Measurements from ENCODE around the gene PRPF40A. TPM values are rescaled to one million over a fixed set of nuclear protein-coding genes. Genes with fewer than 3 reads are reported as not detected.

Gene PRPF40A
- total RNA-seq, 1 experiment from 2014 or later: 127 TPM

- ChIA-PET POLR2A (interaction anchor here (0.5 kb wide), 1 partner anchor 459 kb away, joined by 3 read pairs; no protein-coding TSS in a partner anchor), CTCF (interaction anchor here (0.7 to 2.0 kb wide), 7 partner anchors 12 to 629 kb away, joined by 3 to 17 read pairs (median 4); partner anchors contain the start of gene STAM2)
- Histone ChIP-seq H3K4me3 (ENCODE audit: low read depth, low read length) (no peak overlapping the region), H3K4me1 (no peaks in the 10 kb centered on the region), H3K36me3 (ENCODE audit: control insufficient read depth, insufficient read depth, low read length) (no peaks in the 10 kb centered on the region), H3K9me3 (no peaks in the 10 kb centered on the region), H3K27me3 (replicated peaks; ENCODE audit: control insufficient read depth, insufficient read depth, low read length) (no peaks in the 10 kb centered on the region)
- no peaks in the 10 kb centered on the region for H3K27me3 Mint-ChIP-seq (ENCODE audit: insufficient read depth, unreplicated experiment)
- BruUV-seq (replicated peaks): no TSS peak
- peaks cover 72% of the 10 kb centered on the region for H3K36me3 Mint-ChIP-seq (ENCODE audit: insufficient read depth, unreplicated experiment)
- no peak overlapping the region for H3K27ac Mint-ChIP-seq (ENCODE audit: unreplicated experiment)
- no peaks in the 10 kb centered on the region for H3K4me1 Mint-ChIP-seq (ENCODE audit: low read depth, unreplicated experiment)
- no peaks in the 10 kb centered on the region for H3K9me3 Mint-ChIP-seq (ENCODE audit: unreplicated experiment)
- intact Hi-C loops (cut with micrococcal nuclease; ENCODE audit: unreplicated experiment): loop anchor here (1.0 kb wide), 3 partner anchors 445 to 598 kb away; no protein-coding TSS in a partner anchor
- peak; percentile 68 to 75 for DNase-seq
- TF ChIP-seq CTCF (IDR thresholded peaks at IDR 0.05; ENCODE audit: insufficient read depth in 1 of 2, low read depth in 1 of 2, low read length in 1 of 2, severe bottlenecking in 1 of 2, unreplicated experiment in 1 of 2): peak; percentile 71 to 82
- no peak overlapping the region for H3K4me3 Mint-ChIP-seq (ENCODE audit: unreplicated experiment)
Measured at GRCh38 chr2:152635635-152636298, 81.5 kb downstream of the PRPF40A start.

GRCh38 chr2:152632736-152633135, 84.5 kb downstream of the PRPF40A start:
- intact Hi-C loops (cut with micrococcal nuclease; ENCODE audit: unreplicated experiment): no loop called here
- Mint-ChIP-seq H3K36me3 (ENCODE audit: insufficient read depth, unreplicated experiment) (peaks cover 59% of the 10 kb centered on the region), H3K27ac (ENCODE audit: unreplicated experiment) (no peak overlapping the region), H3K4me1 (ENCODE audit: low read depth, unreplicated experiment) (no peaks in the 10 kb centered on the region), H3K4me3 (ENCODE audit: unreplicated experiment) (no peak overlapping the region), H3K9me3 (ENCODE audit: unreplicated experiment) (no peaks in the 10 kb centered on the region), H3K27me3 (ENCODE audit: insufficient read depth, unreplicated experiment) (no peaks in the 10 kb centered on the region)
- Histone ChIP-seq H3K36me3 (ENCODE audit: control insufficient read depth, insufficient read depth, low read length) (peaks cover 2% of the 10 kb centered on the region; the same call in 1 of the 2 replicates), H3K4me1 (no peaks in the 10 kb centered on the region), H3K27me3 (replicated peaks; ENCODE audit: control insufficient read depth, insufficient read depth, low read length) (no peaks in the 10 kb centered on the region), H3K4me3 (ENCODE audit: low read depth, low read length) (no peak overlapping the region), H3K9me3 (no peaks in the 10 kb centered on the region)
- no peak for DNase-seq
- ChIA-PET CTCF (no interaction called here), POLR2A (no interaction called here)
- no TSS peak for BruUV-seq (replicated peaks)
- TF ChIP-seq CTCF (IDR thresholded peaks at IDR 0.05; ENCODE audit: insufficient read depth in 1 of 2, low read depth in 1 of 2, low read length in 1 of 2, severe bottlenecking in 1 of 2, unreplicated experiment in 1 of 2): no peak

- no peaks in the 10 kb centered on the region for H3K9me3 Mint-ChIP-seq (ENCODE audit: unreplicated experiment)
- no peak overlapping the region for H3K27ac Mint-ChIP-seq (ENCODE audit: unreplicated experiment)
- Histone ChIP-seq H3K36me3 (ENCODE audit: control insufficient read depth, insufficient read depth, low read length) (peaks cover 2% of the 10 kb centered on the region; the same call in 1 of the 2 replicates), H3K4me3 (ENCODE audit: low read depth, low read length) (no peak overlapping the region), H3K27me3 (replicated peaks; ENCODE audit: control insufficient read depth, insufficient read depth, low read length) (no peaks in the 10 kb centered on the region), H3K4me1 (no peaks in the 10 kb centered on the region), H3K9me3 (no peaks in the 10 kb centered on the region)
- H3K36me3 Mint-ChIP-seq (ENCODE audit: insufficient read depth, unreplicated experiment): peaks cover 51% of the 10 kb centered on the region
- H3K27me3 Mint-ChIP-seq (ENCODE audit: insufficient read depth, unreplicated experiment): no peaks in the 10 kb centered on the region
- ChIA-PET POLR2A (no interaction called here), CTCF (no interaction called here)
- no peaks in the 10 kb centered on the region for H3K4me1 Mint-ChIP-seq (ENCODE audit: low read depth, unreplicated experiment)
- no peak for TF ChIP-seq CTCF (IDR thresholded peaks at IDR 0.05; ENCODE audit: insufficient read depth in 1 of 2, low read depth in 1 of 2, low read length in 1 of 2, severe bottlenecking in 1 of 2, unreplicated experiment in 1 of 2)
- H3K4me3 Mint-ChIP-seq (ENCODE audit: unreplicated experiment): no peak overlapping the region
- BruUV-seq (replicated peaks): no TSS peak
- no peak for DNase-seq
- intact Hi-C loops (cut with micrococcal nuclease; ENCODE audit: unreplicated experiment): no loop called here
Measured at GRCh38 chr2:152630466-152630865, 86.8 kb downstream of the PRPF40A start.
